GM10847 (cell line): Measurements from ENCODE around the gene CWC22.

Experiments used
- POLR2A ChIP-seq: IDR thresholded peaks from 2 replicates; pipeline ENCODE4 v1.6.1; 2011; ENCODE audit not compliant: insufficient read length; ENCODE audit errors: extremely low read depth

CWC22 gene

GRCh38 chr2:179936654-179937053 lies 70.4 kb downstream of the CWC22 start:
- TF ChIP-seq POLR2A: no peak

GRCh38 chr2:179936141-179936540 lies 71.0 kb downstream of the CWC22 start:
- no peak for TF ChIP-seq POLR2A

- TF ChIP-seq POLR2A: no peak
These were observed 74.3 kb downstream of the CWC22 start for GRCh38 chr2:179932786-179933185.

- no peak for TF ChIP-seq POLR2A
These were observed 75.6 kb downstream of the CWC22 start for GRCh38 chr2:179931502-179931901.

GRCh38 chr2:179927041-179927440 lies 80.1 kb downstream of the CWC22 start:
- TF ChIP-seq POLR2A: no peak

- no peak for TF ChIP-seq POLR2A
These were observed 81.4 kb downstream of the CWC22 start for GRCh38 chr2:179925713-179926112.

GRCh38 chr2:179917272-179917671 lies 89.8 kb downstream of the CWC22 start:
- TF ChIP-seq POLR2A: no peak

- no peak for TF ChIP-seq POLR2A
These were observed 91.6 kb downstream of the CWC22 start for GRCh38 chr2:179915395-179915992.

- TF ChIP-seq POLR2A: no peak
These were observed 93.3 kb downstream of the CWC22 start for GRCh38 chr2:179913809-179914208.

GRCh38 chr2:179911569-179911968 lies 95.5 kb downstream of the CWC22 start:
- TF ChIP-seq POLR2A: no peak

GRCh38 chr2:179910735-179911113 lies 96.4 kb downstream of the CWC22 start:
- no peak for TF ChIP-seq POLR2A

- no peak for TF ChIP-seq POLR2A
These were observed 97.0 kb downstream of the CWC22 start for GRCh38 chr2:179909845-179910734.

GRCh38 chr2:179900655-179901054 lies 106.4 kb downstream of the CWC22 start:
- TF ChIP-seq POLR2A: no peak

- TF ChIP-seq POLR2A: no peak
These were observed 107.4 kb downstream of the CWC22 start for GRCh38 chr2:179899666-179900065.

GRCh38 chr2:179898873-179899272 lies 108.2 kb downstream of the CWC22 start:
- TF ChIP-seq POLR2A: no peak
